GM12874 (cell line): ENCODE measurements around the gene HOXC6.

Experiments
- CTCF ChIP-seq: IDR thresholded peaks from 2 replicates; pipeline ENCODE4 v1.5.1; 2011; ENCODE audit warnings: low read depth, mild to moderate bottlenecking, control low read depth, low read length, moderate library complexity; ENCODE audit not compliant: insufficient read depth

Gene HOXC6

GRCh38 chr12:53992377-53992889, 35.8 kb upstream of the HOXC6 start:
- TF ChIP-seq CTCF: no peak

- no peak for TF ChIP-seq CTCF
These were observed 34.9 kb upstream of the HOXC6 start for GRCh38 chr12:53993162-53994008.

- no peak for TF ChIP-seq CTCF
These were observed 34.3 kb upstream of the HOXC6 start for GRCh38 chr12:53994009-53994263.

- TF ChIP-seq CTCF: no peak
These were observed 33.8 kb upstream of the HOXC6 start for GRCh38 chr12:53994264-53995001.

GRCh38 chr12:53995002-53995377, 33.2 kb upstream of the HOXC6 start:
- TF ChIP-seq CTCF: no peak

- no peak for TF ChIP-seq CTCF
These were observed 32.6 kb upstream of the HOXC6 start for GRCh38 chr12:53995378-53996239.
